Common myeloid progenitor, CD34-positive (primary cell): Measurements from ENCODE around the gene KRT86.

Experiments
- CTCF ChIA-PET: fragments of 350-600 bp; sonication (Branson Sonifier 250); formaldehyde crosslinking; loops from one replicate; lab custom pipeline; 2021; ENCODE audit warnings: antibody characterized with exemption; lab: Charles Lee
- POLR2A ChIA-PET: fragments of 350-600 bp; sonication (Branson Sonifier 250); formaldehyde crosslinking; loops from one replicate; lab custom pipeline; 2021; ENCODE audit warnings: antibody characterized with exemption; lab: Charles Lee
- DNase-seq, 3 donors: peaks; one replicate each; pipeline versions ENCODE4 v3.0.0 to v3.0.0-alpha.2; 2013
- H3K27ac ChIP-seq, 2 experiments: 1 replicate in 1 of 2; 2 replicates in 1 of 2; pipeline ENCODE4 v1.7.0; 2013; ENCODE audit warnings: inconsistent platforms in 2 of 2, low read length in 2 of 2, mild to moderate bottlenecking in 2 of 2, low read depth in 1 of 2, moderate library complexity in 1 of 2; ENCODE audit not compliant: severe bottlenecking in 2 of 2, insufficient read depth in 1 of 2, poor library complexity in 1 of 2
- H3K27me3 ChIP-seq, 5 experiments: replicated peaks in 2 of 5; 1 replicate in 3 of 5; 2 replicates in 2 of 5; pipeline versions ENCODE4 v1.6.1 to v1.7.0; 2013; ENCODE audit warnings: low read length in 4 of 5, mild to moderate bottlenecking in 2 of 5, moderate library complexity in 2 of 5, inconsistent platforms in 1 of 5; ENCODE audit not compliant: insufficient read depth in 5 of 5, control insufficient read depth in 4 of 5
- H3K36me3 ChIP-seq, 4 experiments: 1 replicate in 2 of 4; 2 replicates in 2 of 4; pipeline versions ENCODE4 v1.6.1 to v1.7.0; 2013; ENCODE audit warnings: low read length in 3 of 4, control low read depth in 1 of 4, mild to moderate bottlenecking in 1 of 4; ENCODE audit not compliant: control insufficient read depth in 4 of 4, insufficient read depth in 4 of 4
- H3K4me1 ChIP-seq, 4 experiments: 1 replicate in 3 of 4; 2 replicates in 1 of 4; pipeline versions ENCODE4 v1.6.1 to v1.7.1; 2013; ENCODE audit warnings: low read length in 3 of 4, mild to moderate bottlenecking in 3 of 4, control low read depth in 1 of 4, inconsistent platforms in 1 of 4, moderate library complexity in 1 of 4; ENCODE audit not compliant: control insufficient read depth in 4 of 4, insufficient read depth in 4 of 4; ENCODE audit errors: control extremely low read depth in 1 of 4
- H3K4me3 ChIP-seq, 7 experiments: 1 replicate in 4 of 7; 2 replicates in 3 of 7; pipeline versions ENCODE4 v1.5.1 to v1.7.0; 2013; ENCODE audit warnings: mild to moderate bottlenecking in 7 of 7, low read length in 6 of 7, moderate library complexity in 6 of 7, inconsistent platforms in 2 of 7, low read depth in 2 of 7, control low read depth in 1 of 7; ENCODE audit not compliant: insufficient read depth in 4 of 7, control insufficient read depth in 1 of 7; ENCODE audit errors: extremely low read depth in 1 of 7
- H3K9me3 ChIP-seq, 5 experiments: 1 replicate in 4 of 5; 2 replicates in 1 of 5; pipeline versions ENCODE4 v1.6.1 to v1.7.1; 2013; ENCODE audit warnings: low read length in 4 of 5, mild to moderate bottlenecking in 2 of 5, inconsistent platforms in 1 of 5, low read depth in 1 of 5, moderate library complexity in 1 of 5; ENCODE audit not compliant: control insufficient read depth in 4 of 5, insufficient read depth in 2 of 5; ENCODE audit errors: control extremely low read depth in 1 of 5
- WGBS: methylation state at CpG from one replicate; pipeline ENCODE4 v1.1.5; 2013; ENCODE audit not compliant: insufficient coverage; 5-methylcytosine and 5-hydroxymethylcytosine counted together

KRT86 gene

GRCh38 chr12:52335598-52336262 lies 61.3 kb downstream of the KRT86 start:
- Histone ChIP-seq H3K4me1 (no peaks in the 10 kb centered on the region), H3K36me3 (no peaks in the 10 kb centered on the region), H3K4me3 (no peak overlapping the region), H3K27ac (no peak overlapping the region), H3K27me3 (peaks cover 0 to 5% (median 0%) of the 10 kb centered on the region in 5 experiments), H3K9me3 (peaks cover 0 to 11% (median 3%) of the 10 kb centered on the region in 5 experiments)
- 78% methylated on average over 4 of the region's 4 CpGs for WGBS
- ChIA-PET CTCF (interaction anchor here (0.7 to 1.4 kb wide), 2 partner anchors 21 to 26 kb away, joined by 3 to 4 read pairs; no protein-coding TSS in a partner anchor), POLR2A (no interaction called here)
- DNase-seq = no peak

- H3K4me1 ChIP-seq = no peaks in the 10 kb centered on the region
- ChIA-PET POLR2A (no interaction called here), CTCF (interaction anchor here (1.1 to 1.5 kb wide), 3 partner anchors 9 to 182 kb away, joined by 4 to 7 read pairs (median 4); no protein-coding TSS in a partner anchor)
- H3K36me3 ChIP-seq = no peaks in the 10 kb centered on the region
- peaks cover 0 to 11% (median 3%) of the 10 kb centered on the region in 5 experiments for H3K9me3 ChIP-seq
- no peak overlapping the region for H3K27ac ChIP-seq
- peaks cover 0 to 5% (median 0%) of the 10 kb centered on the region in 5 experiments for H3K27me3 ChIP-seq
- WGBS = no CpG with 5 or more reads among the region's 2 CpGs
- peak in 1 of 3 donors; percentile 8 for DNase-seq
- no peak overlapping the region for H3K4me3 ChIP-seq
Observed at GRCh38 chr12:52336641-52337040, 62.2 kb downstream of the KRT86 start.

- DNase-seq = peak in 2 of 3 donors; percentile 13 to 33
- POLR2A ChIA-PET = no interaction called here
- Histone ChIP-seq H3K27me3 (peaks cover 0 to 5% (median 0%) of the 10 kb centered on the region in 5 experiments), H3K4me1 (no peaks in the 10 kb centered on the region), H3K9me3 (peaks cover 0 to 11% (median 3%) of the 10 kb centered on the region in 5 experiments), H3K4me3 (no peak overlapping the region), H3K27ac (no peak overlapping the region), H3K36me3 (no peaks in the 10 kb centered on the region)
- CTCF ChIA-PET = interaction anchor here (1.1 to 1.5 kb wide), 6 partner anchors 9 to 541 kb away, joined by 3 to 7 read pairs (median 4); no protein-coding TSS in a partner anchor
- no CpG with 5 or more reads among the region's 1 CpG for WGBS
Observed at GRCh38 chr12:52337054-52337453, 62.6 kb downstream of the KRT86 start.

- H3K36me3 ChIP-seq = no peaks in the 10 kb centered on the region
- peaks cover 0 to 11% (median 4%) of the 10 kb centered on the region in 5 experiments for H3K9me3 ChIP-seq
- WGBS = 94% methylated on average over 10 of the region's 10 CpGs
- H3K4me1 ChIP-seq = no peaks in the 10 kb centered on the region
- ChIA-PET POLR2A (interaction anchor here (0.9 kb wide), 1 partner anchor 11 kb away, joined by 3 read pairs; no protein-coding TSS in a partner anchor), CTCF (interaction anchor here (0.6 to 1.7 kb wide), 9 partner anchors 9 to 613 kb away, joined by 3 to 6 read pairs (median 4); no protein-coding TSS in a partner anchor)
- no peak overlapping the region for H3K27ac ChIP-seq
- peaks cover 0 to 5% (median 0%) of the 10 kb centered on the region in 5 experiments for H3K27me3 ChIP-seq
- no peak for DNase-seq
- no peak overlapping the region for H3K4me3 ChIP-seq
Observed at GRCh38 chr12:52338241-52338960, 64.0 kb downstream of the KRT86 start.

GRCh38 chr12:52341066-52341580 lies 66.7 kb downstream of the KRT86 start:
- Histone ChIP-seq H3K4me3 (no peak overlapping the region), H3K27me3 (peaks cover 0 to 11% (median 0%) of the 10 kb centered on the region in 5 experiments), H3K27ac (no peak overlapping the region), H3K4me1 (no peaks in the 10 kb centered on the region), H3K9me3 (peaks cover 0 to 5% (median 2%) of the 10 kb centered on the region in 5 experiments), H3K36me3 (no peaks in the 10 kb centered on the region)
- CTCF ChIA-PET = interaction anchor here (2.6 kb wide), 1 partner anchor 13 kb away, joined by 8 read pairs; no protein-coding TSS in a partner anchor
- POLR2A ChIA-PET = no interaction called here
- no peak for DNase-seq
- 98% methylated on average over 12 of the region's 14 CpGs for WGBS

- 100% methylated on average over 2 of the region's 2 CpGs for WGBS
- Histone ChIP-seq H3K36me3 (no peaks in the 10 kb centered on the region), H3K27me3 (peaks cover 0 to 11% (median 0%) of the 10 kb centered on the region in 5 experiments), H3K4me1 (no peaks in the 10 kb centered on the region), H3K9me3 (peaks cover 0 to 3% (median 0%) of the 10 kb centered on the region in 5 experiments), H3K4me3 (no peak overlapping the region), H3K27ac (no peak overlapping the region)
- CTCF ChIA-PET = interaction anchor here (2.2 to 2.6 kb wide), 2 partner anchors 15 to 16 kb away, joined by 8 to 9 read pairs; no protein-coding TSS in a partner anchor
- no peak for DNase-seq
- POLR2A ChIA-PET = no interaction called here
Observed at GRCh38 chr12:52342781-52343490, 68.5 kb downstream of the KRT86 start.
